HG03196 (cell line): ENCODE data around the gene USP9Y.

ENCODE experiments used
- ATAC-seq: cut with Tn5 transposase; IDR thresholded peaks from one replicate; pipeline ENCODE4 v1.9.1; 2021; ENCODE audit not compliant: unreplicated experiment

USP9Y gene

GRCh38 chrY:12756021-12756420 is 55.0 kb downstream of the USP9Y start:
- ATAC-seq = no peak

GRCh38 chrY:12765976-12766375 is 64.9 kb downstream of the USP9Y start:
- ATAC-seq = no peak

DNA sequence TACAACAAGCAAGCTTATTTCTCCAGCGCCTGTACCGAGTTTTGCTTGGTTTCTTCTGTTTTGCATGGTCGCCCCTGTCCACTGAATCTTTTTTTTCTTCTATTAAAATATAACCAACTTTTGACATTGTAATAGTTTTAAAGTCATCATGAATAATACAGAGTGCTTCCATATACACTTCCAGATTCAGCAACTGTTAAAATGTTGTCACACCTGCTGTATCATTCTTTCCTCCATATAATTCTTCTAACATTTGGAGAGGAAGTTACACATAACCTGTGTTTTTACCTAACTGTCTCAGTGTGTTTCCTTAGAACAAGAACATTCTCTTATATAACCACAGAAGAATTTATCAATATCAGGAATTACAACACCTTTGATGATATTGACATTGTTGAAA is 83.5 kb downstream of the USP9Y start:
- no peak for ATAC-seq

DNA sequence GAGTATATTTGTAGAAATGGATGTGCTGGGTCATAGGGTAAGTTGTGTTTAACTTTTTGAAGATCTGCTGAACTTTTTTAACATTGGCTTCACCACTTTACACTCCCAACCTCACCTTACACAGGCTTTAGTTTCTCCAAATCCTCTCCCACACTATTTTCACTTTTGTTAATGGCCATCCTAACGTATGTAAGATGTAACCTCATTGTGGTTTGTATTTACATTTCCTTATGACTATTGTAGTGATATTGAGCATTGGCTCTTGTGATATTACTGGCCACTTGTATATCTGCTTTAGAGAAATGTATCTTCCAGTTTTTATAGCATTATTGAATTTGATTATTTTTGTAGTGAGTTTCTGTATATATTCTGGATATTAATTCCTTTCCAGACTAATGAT is 93.0 kb downstream of the USP9Y start:
- no peak for ATAC-seq

DNA sequence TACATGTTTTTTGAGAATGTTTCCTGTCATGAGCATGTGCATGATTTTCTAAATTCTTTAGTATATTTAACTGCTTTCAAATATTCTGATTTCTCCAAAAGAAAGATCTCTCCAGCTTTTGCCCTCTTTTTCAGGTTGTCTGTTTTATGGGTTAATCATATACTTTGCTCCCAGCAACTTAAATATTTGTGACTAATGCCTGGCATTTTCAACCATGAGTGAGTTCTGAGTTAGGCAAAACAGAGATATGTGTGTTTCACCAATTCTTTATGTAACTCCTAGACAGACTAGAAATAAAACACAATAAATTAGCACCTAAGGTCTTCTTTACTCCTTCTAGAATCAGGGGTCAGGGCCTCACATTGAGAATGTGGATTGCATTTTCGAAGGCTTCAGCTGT is 107.0 kb downstream of the USP9Y start:
- ATAC-seq = no peak

DNA sequence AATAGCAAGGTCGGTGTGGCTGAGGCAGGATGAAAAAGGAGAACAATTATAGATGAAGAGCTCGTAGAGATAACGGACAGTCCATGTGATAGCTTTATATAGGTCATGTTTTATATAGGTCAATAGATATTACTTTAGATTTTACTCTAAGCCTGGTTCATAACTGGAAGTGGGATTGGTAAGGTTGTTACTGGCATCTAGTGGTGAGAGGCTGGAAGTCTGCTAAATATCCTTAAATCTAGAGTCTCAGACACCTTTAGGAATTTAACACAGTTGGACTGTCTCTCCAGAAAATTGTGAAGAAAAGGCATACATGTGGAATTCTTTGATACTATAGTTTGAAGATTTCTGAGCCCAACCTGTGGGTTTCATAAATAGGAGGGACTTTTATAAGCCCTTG is 108.0 kb downstream of the USP9Y start:
- no peak for ATAC-seq

GRCh38 chrY:12823408-12823807 is 122.4 kb downstream of the USP9Y start:
- no peak for ATAC-seq

- no peak for ATAC-seq
These were observed 125.8 kb downstream of the USP9Y start for GRCh38 chrY:12826791-12827190.

GRCh38 chrY:12833284-12833683 is 132.3 kb downstream of the USP9Y start:
- no peak for ATAC-seq

DNA sequence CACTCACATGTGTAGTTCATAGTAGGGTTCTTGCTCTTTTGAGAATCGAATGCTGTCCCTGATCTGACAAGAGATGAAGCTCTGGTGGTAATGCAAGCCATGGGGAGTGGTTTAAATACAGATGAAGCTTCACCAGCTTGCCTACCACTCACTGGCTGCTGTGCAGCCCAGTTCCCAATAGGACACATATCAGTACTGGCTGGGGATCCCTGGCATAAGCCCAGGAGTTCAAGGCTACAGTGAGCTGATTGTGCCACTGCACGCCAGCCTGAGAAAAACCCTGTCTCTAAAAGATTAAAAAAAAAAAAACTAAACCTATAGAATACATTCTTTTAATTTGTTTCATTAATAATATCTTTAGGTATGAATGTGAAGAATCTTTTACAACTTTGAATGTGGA is 136.5 kb downstream of the USP9Y start:
- ATAC-seq = no peak

DNA sequence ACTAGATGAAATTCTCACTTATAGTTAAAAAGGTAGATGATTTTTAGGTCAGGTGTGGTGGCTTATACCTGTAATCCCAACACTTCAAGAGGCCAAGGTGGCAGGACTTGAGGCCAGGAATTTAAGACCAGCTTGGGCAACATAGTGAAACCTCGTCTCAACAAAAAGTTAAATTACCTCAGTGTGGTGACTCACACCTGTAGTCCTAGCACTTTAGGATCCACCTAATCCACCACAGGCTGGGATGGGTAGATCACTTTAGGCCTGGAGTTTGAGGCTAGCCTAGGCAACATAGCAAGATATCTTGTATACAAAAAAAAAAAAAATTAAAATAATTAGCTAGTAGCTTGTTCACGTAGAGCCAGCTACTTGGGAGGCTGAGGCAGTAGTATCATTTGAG is 140.3 kb downstream of the USP9Y start:
- ATAC-seq = no peak

GRCh38 chrY:12846793-12847192 is 145.8 kb downstream of the USP9Y start:
- no peak for ATAC-seq

GRCh38 chrY:12855791-12856275 is 154.8 kb downstream of the USP9Y start:
- ATAC-seq = no peak

DNA sequence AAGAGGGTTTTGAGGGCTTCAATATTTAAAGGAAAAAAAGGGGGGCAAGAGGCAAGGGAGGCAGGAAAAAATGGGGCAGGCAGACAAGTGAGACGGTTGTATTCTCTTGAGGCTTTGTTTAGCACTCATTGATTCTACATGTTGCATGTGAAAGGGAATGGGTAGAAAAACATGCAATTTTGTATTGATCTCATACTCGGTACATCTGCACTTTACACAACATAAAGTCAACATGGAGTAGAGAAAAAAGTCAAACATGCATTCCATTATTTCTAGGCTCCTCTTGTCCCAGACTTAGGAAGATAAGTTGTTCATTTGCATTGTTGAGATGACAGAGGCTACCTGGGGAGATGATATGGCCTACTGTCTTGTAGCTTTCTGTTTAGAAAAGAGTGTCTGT is 166.9 kb downstream of the USP9Y start:
- ATAC-seq = no peak

DNA sequence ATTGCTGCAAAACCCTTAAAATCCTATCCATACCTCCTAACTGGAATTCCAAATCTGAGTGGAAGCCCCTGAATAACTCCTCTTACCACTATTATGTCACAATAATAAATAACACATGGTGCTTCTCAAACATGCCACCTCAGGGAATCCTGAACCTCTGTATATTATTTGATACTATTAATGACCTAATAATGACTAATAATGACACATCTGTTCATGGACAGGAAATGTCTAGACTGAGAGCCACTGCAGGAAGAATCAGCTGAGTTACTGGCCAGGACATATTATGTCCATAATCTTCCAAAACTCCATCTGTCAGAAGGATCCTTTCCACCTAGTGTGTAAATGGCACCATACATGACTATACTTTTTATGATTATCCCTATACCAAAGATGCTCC is 195.9 kb downstream of the USP9Y start:
- ATAC-seq = no peak

GRCh38 chrY:12898604-12899003 is 197.6 kb downstream of the USP9Y start:
- no peak for ATAC-seq

GRCh38 chrY:12904618-12905516 is 203.8 kb downstream of the USP9Y start, which contains the start of gene DDX3Y:
TSS of gene DDX3Y (plus strand) at chrY:12904868. CDS start at chrY:12904937, 69 bp downstream.
- ATAC-seq = peak; percentile 89

DNA sequence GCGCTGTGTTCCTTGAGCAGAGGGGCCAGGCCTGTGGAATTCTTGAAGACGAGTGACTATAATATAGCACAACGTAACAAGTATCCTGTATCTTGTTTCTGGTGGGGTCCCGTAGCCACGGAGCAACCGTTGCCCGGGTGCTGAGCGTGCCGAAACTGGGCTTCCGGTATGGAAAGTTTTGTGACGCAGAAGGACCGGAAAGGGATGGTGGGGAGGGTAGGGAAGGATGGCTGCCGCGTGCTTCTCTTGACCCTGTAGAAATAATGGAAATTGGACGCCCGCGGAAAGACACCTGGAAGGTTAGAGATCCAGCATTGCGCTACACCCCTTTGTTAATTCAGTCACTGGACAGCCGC is 204.5 kb downstream of the USP9Y start:
- peak; percentile 57 for ATAC-seq

DNA sequence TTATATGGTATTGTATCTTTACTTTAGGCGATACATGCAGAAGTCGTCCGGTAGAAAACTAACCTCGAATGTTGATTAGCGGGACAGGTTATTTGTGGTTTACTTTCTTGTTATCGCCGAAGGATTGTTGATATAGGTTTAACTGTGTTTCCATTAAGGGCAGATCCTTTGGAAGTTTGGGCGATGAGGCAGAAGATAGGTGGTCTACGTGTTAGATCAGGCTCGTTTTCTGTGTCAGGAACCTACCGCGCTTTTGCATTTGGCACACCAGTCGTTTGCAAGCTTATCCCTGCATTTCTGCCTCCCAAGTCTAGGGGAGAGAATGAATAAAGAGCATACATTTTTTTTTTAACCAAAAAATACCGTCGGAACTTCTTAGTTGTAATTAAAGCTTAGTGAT is 204.9 kb downstream of the USP9Y start:
- ATAC-seq = no peak
